ENCODE measurements around the gene TACR1. TPM values are rescaled to one million over a fixed set of nuclear protein-coding genes. Genes with fewer than 3 reads are reported as not detected.

Gene TACR1
- total RNA-seq, 4 donors from 2014 or later: 0.04 to 3.6 (median 1.2) TPM

DNA sequence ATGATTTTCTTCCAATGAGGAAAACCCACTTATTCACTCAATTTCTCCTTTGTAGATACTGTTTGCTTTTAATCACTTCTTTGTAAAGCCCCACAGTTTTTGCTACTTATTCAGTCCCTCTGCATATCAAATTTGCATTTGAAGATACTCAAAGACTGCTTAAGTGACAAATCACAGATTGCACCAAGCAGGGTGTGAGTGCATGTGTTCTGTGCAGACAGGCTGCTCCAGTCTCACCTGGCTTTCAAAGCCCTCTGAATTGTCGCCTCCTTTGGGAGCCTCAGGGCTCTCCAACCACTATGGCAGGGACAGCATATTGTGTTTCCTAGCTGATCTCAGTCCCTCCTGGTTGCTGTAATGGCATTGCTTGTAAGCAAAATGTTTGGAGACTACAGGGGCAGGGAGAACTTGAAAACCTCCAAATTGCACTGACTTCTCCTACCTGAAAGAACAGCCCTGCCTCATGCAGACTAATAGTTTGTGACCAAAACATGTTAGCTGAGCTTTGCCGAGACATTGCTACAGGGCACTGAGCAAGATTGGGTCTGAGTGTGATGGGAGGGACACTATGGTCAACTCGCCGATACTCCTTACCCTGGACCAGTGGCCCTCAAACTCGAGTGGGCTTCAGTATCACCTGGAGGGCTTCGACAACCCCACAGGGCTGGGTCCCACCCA, 144.0 kb downstream of the TACR1 start:
- no peak for DNase-seq
- Histone ChIP-seq H3K4me1 (peaks cover 0 to 3% (median 0%) of the 10 kb centered on the region in 3 donors), H3K36me3 (no peaks in the 10 kb centered on the region), H3K4me3 (no peak overlapping the region), H3K27ac (no peak overlapping the region), H3K27me3 (no peaks in the 10 kb centered on the region), H3K9me3 (no peaks in the 10 kb centered on the region)
- no peak for TF ChIP-seq POLR2A (IDR thresholded peaks at IDR 0.05)
- TF ChIP-seq, protein P1, sequence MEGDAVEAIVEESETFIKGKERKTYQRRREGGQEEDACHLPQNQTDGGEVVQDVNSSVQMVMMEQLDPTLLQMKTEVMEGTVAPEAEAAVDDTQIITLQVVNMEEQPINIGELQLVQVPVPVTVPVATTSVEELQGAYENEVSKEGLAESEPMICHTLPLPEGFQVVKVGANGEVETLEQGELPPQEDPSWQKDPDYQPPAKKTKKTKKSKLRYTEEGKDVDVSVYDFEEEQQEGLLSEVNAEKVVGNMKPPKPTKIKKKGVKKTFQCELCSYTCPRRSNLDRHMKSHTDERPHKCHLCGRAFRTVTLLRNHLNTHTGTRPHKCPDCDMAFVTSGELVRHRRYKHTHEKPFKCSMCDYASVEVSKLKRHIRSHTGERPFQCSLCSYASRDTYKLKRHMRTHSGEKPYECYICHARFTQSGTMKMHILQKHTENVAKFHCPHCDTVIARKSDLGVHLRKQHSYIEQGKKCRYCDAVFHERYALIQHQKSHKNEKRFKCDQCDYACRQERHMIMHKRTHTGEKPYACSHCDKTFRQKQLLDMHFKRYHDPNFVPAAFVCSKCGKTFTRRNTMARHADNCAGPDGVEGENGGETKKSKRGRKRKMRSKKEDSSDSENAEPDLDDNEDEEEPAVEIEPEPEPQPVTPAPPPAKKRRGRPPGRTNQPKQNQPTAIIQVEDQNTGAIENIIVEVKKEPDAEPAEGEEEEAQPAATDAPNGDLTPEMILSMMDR (IDR thresholded peaks at IDR 0.05): no peak
- intact Hi-C loops (cut with DNase I): no loop called here
- WGBS, 2 donors: 82 to 89% methylated on average over 1 to 3 of the region's 6 CpGs

DNA sequence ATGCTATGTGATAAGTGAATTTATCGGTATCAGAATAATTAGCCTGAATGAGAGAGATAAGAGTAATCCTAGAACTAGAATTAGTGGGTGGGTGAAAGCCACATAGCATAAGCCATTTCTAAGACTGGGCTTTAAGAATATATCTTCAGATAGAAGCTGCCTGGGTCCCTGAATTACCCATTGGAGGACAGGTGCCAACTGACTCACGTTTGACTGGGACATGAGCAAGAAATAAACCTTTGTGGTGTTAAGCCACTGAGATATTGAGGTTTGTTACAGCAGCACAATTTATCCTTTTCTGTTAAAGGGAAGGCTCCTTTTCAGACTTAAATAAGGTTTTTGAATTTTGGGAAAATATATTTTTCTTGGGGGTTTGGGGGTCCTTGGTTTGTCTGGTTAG, 145.0 kb downstream of the TACR1 start:
- 58 to 63% methylated on average over 2 of the region's 2 CpGs for WGBS, 2 donors

DNA sequence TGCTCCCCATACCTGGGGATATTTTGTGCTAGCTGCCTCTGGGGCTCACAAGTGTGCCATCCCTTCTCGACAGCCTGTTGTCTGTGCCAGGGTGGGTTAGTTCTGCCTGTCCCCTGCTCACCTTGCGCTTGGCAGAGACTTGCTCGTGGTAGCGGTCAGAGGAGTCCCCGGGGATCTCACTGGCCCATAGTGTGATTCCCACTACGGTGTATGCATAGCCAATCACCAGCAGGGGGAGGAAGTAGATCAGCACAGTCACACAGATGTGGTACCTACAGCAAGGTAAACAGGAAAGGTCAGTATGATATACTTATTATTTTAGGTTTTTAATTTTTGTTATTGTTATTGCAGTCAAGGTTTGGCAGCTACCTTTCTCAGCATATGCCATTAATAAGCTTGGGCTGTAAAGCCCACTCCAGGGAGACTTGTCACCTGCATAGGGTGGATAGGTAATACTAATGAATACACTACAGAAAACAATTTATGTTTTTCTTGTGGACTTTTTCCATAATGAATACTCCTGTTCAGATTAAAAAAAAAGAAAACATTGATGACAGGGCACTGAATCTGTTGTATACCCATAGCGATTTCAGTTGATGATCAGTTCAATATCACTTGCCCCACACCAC, 145.7 kb downstream of the TACR1 start:
- Histone ChIP-seq H3K27me3 (no peaks in the 10 kb centered on the region), H3K9me3 (no peaks in the 10 kb centered on the region), H3K36me3 (no peaks in the 10 kb centered on the region), H3K27ac (no peak overlapping the region), H3K4me1 (peaks cover 0 to 3% (median 0%) of the 10 kb centered on the region in 3 donors), H3K4me3 (no peak overlapping the region)
- no peak for DNase-seq
- TF ChIP-seq, protein P1 (IDR thresholded peaks at IDR 0.05): peak in 5 of 6 experiments; percentile 28 to 58 (median 30)
- TF ChIP-seq POLR2A (IDR thresholded peaks at IDR 0.05): no peak
- WGBS, 2 donors: 35 to 59% methylated on average over 4 to 7 of the region's 7 CpGs
- intact Hi-C loops (cut with DNase I): no loop called here

More for the DNA sequence above, 145.0 kb downstream of the TACR1 start:
- intact Hi-C loops (cut with DNase I): no loop called here
- no peak overlapping the region for H3K4me3 ChIP-seq
- TF ChIP-seq, protein P1 (IDR thresholded peaks at IDR 0.05): no peak
- no peak for TF ChIP-seq POLR2A (IDR thresholded peaks at IDR 0.05)
- no peaks in the 10 kb centered on the region for H3K27me3 ChIP-seq
- no peaks in the 10 kb centered on the region for H3K36me3 ChIP-seq
- no peaks in the 10 kb centered on the region for H3K9me3 ChIP-seq
- H3K27ac ChIP-seq: no peak overlapping the region
- DNase-seq: no peak
- peaks cover 0 to 3% (median 0%) of the 10 kb centered on the region in 3 donors for H3K4me1 ChIP-seq

DNA sequence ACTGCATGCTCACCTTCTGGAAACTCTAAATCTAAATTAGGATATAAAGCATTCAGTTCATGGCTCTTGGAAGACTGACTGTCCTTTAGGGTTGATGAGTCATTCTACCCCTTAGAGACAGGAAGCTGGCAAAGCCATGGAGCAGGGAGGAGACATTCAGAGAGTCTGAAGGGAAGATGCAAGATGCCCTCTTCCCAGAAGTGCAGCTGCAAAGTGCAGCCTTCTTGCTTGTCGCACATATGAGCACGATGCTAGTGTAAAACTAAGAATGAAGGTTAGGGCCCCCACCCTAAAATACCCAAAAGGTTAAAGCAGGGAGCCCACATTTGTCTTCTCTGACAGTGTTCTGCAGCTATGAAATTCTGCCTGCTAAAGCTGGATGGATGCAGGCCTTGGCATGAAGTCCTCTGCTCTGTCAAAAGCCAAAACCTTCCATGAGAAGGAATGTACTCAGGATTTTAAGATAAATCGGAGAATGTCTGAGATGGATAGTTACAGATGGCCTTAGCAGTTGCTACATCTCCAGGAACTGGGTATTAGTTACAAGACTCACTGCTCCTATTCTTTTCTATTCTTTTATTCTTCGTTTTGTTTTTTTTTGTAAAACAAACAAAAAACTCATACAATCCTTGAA, 151.2 kb downstream of the TACR1 start:
- DNase-seq: no peak
- TF ChIP-seq POLR2A (IDR thresholded peaks at IDR 0.05): no peak
- TF ChIP-seq, protein P1 (IDR thresholded peaks at IDR 0.05): no peak
- peaks cover 0 to 11% (median 0%) of the 10 kb centered on the region in 3 donors for H3K4me1 ChIP-seq
- no peaks in the 10 kb centered on the region for H3K27me3 ChIP-seq
- 71 to 77% methylated on average over 4 of the region's 4 CpGs for WGBS, 2 donors
- intact Hi-C loops (cut with DNase I): no loop called here
- H3K36me3 ChIP-seq: no peaks in the 10 kb centered on the region
- H3K27ac ChIP-seq: no peak overlapping the region
- H3K4me3 ChIP-seq: no peak overlapping the region
- no peaks in the 10 kb centered on the region for H3K9me3 ChIP-seq

Data from esophagus squamous epithelium (tissue), 5 donors.